B cell (primary cell): ENCODE results near the gene NTNG1.

Source experiments
- CTCF ChIP-seq: fragments of 200-600 bp; IDR thresholded peaks from one replicate; pipeline ENCODE4 v1.8.0; 2022; ENCODE audit warnings: antibody characterized with exemption, mild to moderate bottlenecking
- EZH2 ChIP-seq: IDR thresholded peaks from 2 replicates; pipeline ENCODE4 v1.6.1; 2012; ENCODE audit warnings: borderline replicate concordance, low read depth, mild to moderate bottlenecking, moderate library complexity, low read length; ENCODE audit not compliant: insufficient read depth, poor library complexity, severe bottlenecking

GRCh38 chr1:107457989-107458388, 317.1 kb downstream of the NTNG1 start:
- TF ChIP-seq CTCF (no peak), EZH2 (no peak)
